ENCODE results near the gene TXLNG. TPM values are rescaled to one million over a fixed set of nuclear protein-coding genes. Genes with fewer than 3 reads are reported as not detected.
A peak's percentile ranks its signal among the peaks of the same experiment; 100 is the strongest.

The TXLNG gene
- total and polyA plus RNA-seq, 2 of the 13 experiments (the other 11 are each of a cell fraction or from before 2014, with no cell fraction given) = 13.1 to 15.5 TPM

DNA sequence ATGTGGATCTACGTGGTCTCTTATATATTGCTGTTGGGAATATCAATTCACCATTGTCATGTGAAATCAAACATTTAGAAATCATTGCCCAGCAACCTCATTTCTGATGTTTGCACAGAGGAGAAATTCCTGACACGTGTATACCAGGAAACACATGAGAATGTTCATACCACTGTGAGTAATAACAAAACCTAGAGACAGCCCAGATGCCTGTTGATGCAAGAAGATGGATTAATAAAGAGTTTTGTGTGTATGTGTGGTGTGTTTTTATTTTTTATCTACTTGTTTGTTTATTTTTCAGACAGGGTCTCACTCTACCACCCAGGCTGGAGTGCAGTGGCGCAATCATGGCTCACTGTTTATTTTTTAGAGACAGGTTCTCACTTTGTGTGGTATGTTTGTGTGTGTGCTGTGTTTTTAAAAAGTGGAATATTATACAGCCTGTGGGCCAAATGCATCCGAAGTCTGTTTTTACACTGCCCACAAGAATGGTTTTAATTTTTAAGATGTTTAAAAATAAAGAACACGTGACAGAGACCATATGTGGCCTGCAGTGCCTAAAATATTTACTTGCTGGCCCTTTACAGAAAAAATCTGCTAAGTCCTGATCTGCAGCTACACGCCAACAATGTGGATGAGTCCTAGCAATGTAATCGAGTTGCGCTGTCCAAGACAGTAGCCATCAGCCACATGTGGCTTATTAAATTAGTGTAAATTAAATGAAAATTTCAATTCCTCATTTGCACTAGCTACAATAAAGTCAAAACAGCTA lies 39.2 kb downstream of the TXLNG start:
- no peaks in the 10 kb centered on the region for H3K79me2 ChIP-seq (ENCODE audit: insufficient read depth, low read length)
- in situ Hi-C loops (cut with HindIII; ENCODE audit: extremely low pct_ligation_motif_present, low pct_unique_long_range_greater_than_20kb) = loop anchor here (10.0 kb wide), 1 partner anchor 219 kb away; no protein-coding TSS in a partner anchor
- CTCF ChIA-PET (ENCODE audit: low intra/inter-chr PET ratio, low total read pairs) = interaction anchor here (1.7 kb wide), 1 partner anchor 221 kb away, joined by 7 read pairs; no protein-coding TSS in a partner anchor
- no peaks in the 10 kb centered on the region for H3K9me3 ChIP-seq (ENCODE audit: low read length)
- POLR2A ChIA-PET = interaction anchor here (0.9 kb wide), 1 partner anchor 54 kb away, joined by 4 read pairs; no protein-coding TSS in a partner anchor
- WGBS (ENCODE audit: low lambda C conversion rate) = 84% methylated on average over 8 of the region's 8 CpGs
- H4K20me1 ChIP-seq (ENCODE audit: insufficient read depth, low read length) = no peaks in the 10 kb centered on the region
- peak; percentile 21 for FAIRE-seq
- H3K27me3 ChIP-seq (ENCODE audit: control insufficient read depth in 1 of 2, insufficient read depth in 2 of 2, low read length in 2 of 2) = no peaks in the 10 kb centered on the region
- no peak overlapping the region for H3K9ac ChIP-seq (ENCODE audit: insufficient read depth, low read depth, low read length)
- TSS peak; percentile 14 for BruUV-seq (replicated peaks)
- H3K4me2 ChIP-seq (ENCODE audit: low read depth, low read length) = no peak overlapping the region
- H3K4me3 ChIP-seq (replicated peaks in 1 of 3; ENCODE audit: insufficient read depth in 1 of 3, low read depth in 2 of 3, low read length in 3 of 3) = no peak overlapping the region
- ATAC-seq = no peak; the same call in 1 of the 3 replicates
- TF ChIP-seq NFE2 (CRISPR knock-in tag; IDR thresholded peaks at IDR 0.05) (no peak), CEBPB (IDR thresholded peaks at IDR 0.05; ENCODE audit: borderline replicate concordance, low read depth, low read length) (peak; percentile 7; the same call in 1 of the 2 replicates)
- peaks cover 20% of the 10 kb centered on the region for H3K4me1 ChIP-seq (ENCODE audit: insufficient read depth, low read length)
- peak overlapping the region; percentile 52 for H3K27ac ChIP-seq (ENCODE audit: extremely low read length, insufficient read depth, low read length)
- peaks cover 5 to 18% of the 10 kb centered on the region in 2 experiments; a peak in 4 of 5 replicates for H3K36me3 ChIP-seq (replicated peaks in 1 of 2; ENCODE audit: control insufficient read depth in 1 of 2, insufficient read depth in 2 of 2, low read length in 2 of 2)
- no peak overlapping the region for H2AFZ ChIP-seq (ENCODE audit: low read length)
- intact Hi-C loops (cut with micrococcal nuclease; ENCODE audit: unreplicated experiment) = loop anchor here (1.0 to 5.0 kb wide), 3 partner anchors 47 to 221 kb away; partner anchors contain the start of gene RBBP7
- DNase-seq (ENCODE audit: low spot score) = peak; percentile 25

DNA sequence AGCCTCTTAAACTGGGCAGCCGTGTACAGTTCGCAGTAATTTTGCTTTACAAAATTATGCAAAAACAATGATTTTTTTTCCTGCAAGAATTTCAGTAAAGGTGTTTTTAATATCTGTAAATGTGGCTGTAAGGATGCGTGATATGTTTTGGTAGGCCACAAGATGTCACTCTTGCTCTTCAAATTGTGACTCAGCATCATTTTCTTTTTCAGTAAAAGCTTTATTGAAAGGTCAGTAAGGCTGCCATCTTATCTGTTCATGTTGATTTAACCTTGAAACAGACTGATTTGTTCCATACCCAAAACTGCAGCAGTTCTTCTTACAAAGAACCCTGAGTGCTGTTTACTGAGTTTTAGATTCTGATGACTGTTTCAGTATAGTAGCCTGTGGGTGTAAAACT lies 39.9 kb downstream of the TXLNG start:
- DNase-seq (ENCODE audit: low spot score) (peak; percentile 78), FAIRE-seq (peak; percentile 92), ATAC-seq (peak; percentile 81)
- CTCF ChIA-PET (ENCODE audit: low intra/inter-chr PET ratio, low total read pairs) = interaction anchor here (0.9 to 1.7 kb wide), 2 partner anchors 11 to 220 kb away, joined by 5 to 7 read pairs; no protein-coding TSS in a partner anchor
- intact Hi-C loops (cut with micrococcal nuclease; ENCODE audit: unreplicated experiment) = loop anchor here (1.0 to 5.0 kb wide), 3 partner anchors 46 to 220 kb away; partner anchors contain the start of gene RBBP7
- H3K9me3 ChIP-seq (ENCODE audit: low read length) = no peaks in the 10 kb centered on the region
- POLR2A ChIA-PET = interaction anchor here (0.9 kb wide), 1 partner anchor 55 kb away, joined by 4 read pairs; no protein-coding TSS in a partner anchor
- peaks cover 5 to 18% of the 10 kb centered on the region in 2 experiments; a peak in 4 of 5 replicates for H3K36me3 ChIP-seq (replicated peaks in 1 of 2; ENCODE audit: control insufficient read depth in 1 of 2, insufficient read depth in 2 of 2, low read length in 2 of 2)
- no peak overlapping the region for H3K4me3 ChIP-seq (replicated peaks in 1 of 3; ENCODE audit: insufficient read depth in 1 of 3, low read depth in 2 of 3, low read length in 3 of 3)
- no peak overlapping the region for H2AFZ ChIP-seq (ENCODE audit: low read length)
- no peak overlapping the region for H3K4me2 ChIP-seq (ENCODE audit: low read depth, low read length)
- peaks cover 20% of the 10 kb centered on the region for H3K4me1 ChIP-seq (ENCODE audit: insufficient read depth, low read length)
- H3K27ac ChIP-seq (ENCODE audit: extremely low read length, insufficient read depth, low read length) = peak overlapping the region; percentile 52
- no peaks in the 10 kb centered on the region for H3K27me3 ChIP-seq (ENCODE audit: control insufficient read depth in 1 of 2, insufficient read depth in 2 of 2, low read length in 2 of 2)
- no peaks in the 10 kb centered on the region for H3K79me2 ChIP-seq (ENCODE audit: insufficient read depth, low read length)
- in situ Hi-C loops (cut with HindIII; ENCODE audit: extremely low pct_ligation_motif_present, low pct_unique_long_range_greater_than_20kb) = loop anchor here (10.0 kb wide), 1 partner anchor 219 kb away; no protein-coding TSS in a partner anchor
- no peaks in the 10 kb centered on the region for H4K20me1 ChIP-seq (ENCODE audit: insufficient read depth, low read length)
- BruUV-seq (replicated peaks) = no TSS peak
- H3K9ac ChIP-seq (ENCODE audit: insufficient read depth, low read depth, low read length) = no peak overlapping the region
- whole genome bisulfite sequencing (ENCODE audit: low lambda C conversion rate) = 7% methylated on average over 3 of the region's 3 CpGs
- peak; percentile 48; the same call in 1 of the 2 replicates for TF ChIP-seq KDM5A (IDR thresholded peaks at IDR 0.05; ENCODE audit: borderline replicate concordance, low read length)
- TF ChIP-seq TOPORS (CRISPR knock-in tag; IDR thresholded peaks at IDR 0.05) = no peak
- TF ChIP-seq, protein P1, sequence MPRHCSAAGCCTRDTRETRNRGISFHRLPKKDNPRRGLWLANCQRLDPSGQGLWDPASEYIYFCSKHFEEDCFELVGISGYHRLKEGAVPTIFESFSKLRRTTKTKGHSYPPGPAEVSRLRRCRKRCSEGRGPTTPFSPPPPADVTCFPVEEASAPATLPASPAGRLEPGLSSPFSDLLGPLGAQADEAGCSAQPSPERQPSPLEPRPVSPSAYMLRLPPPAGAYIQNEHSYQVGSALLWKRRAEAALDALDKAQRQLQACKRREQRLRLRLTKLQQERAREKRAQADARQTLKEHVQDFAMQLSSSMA (CRISPR knock-in tag; IDR thresholded peaks at IDR 0.05) = no peak
- 0 out of 2 replicates have a peak, but pooled peaks have one; percentile 27 for TF ChIP-seq NCOA2 (CRISPR knock-in tag; IDR thresholded peaks at IDR 0.05)
- no peak for TF ChIP-seq RFX5 (IDR thresholded peaks at IDR 0.05; ENCODE audit: low read depth, low read length)
- no peak for TF ChIP-seq TCF7L2 (IDR thresholded peaks at IDR 0.05; ENCODE audit: low read depth, low read length)
- TF ChIP-seq ZFP82 (CRISPR knock-in tag; IDR thresholded peaks at IDR 0.05; ENCODE audit: borderline replicate concordance) = no peak
- TF ChIP-seq, protein P2, sequence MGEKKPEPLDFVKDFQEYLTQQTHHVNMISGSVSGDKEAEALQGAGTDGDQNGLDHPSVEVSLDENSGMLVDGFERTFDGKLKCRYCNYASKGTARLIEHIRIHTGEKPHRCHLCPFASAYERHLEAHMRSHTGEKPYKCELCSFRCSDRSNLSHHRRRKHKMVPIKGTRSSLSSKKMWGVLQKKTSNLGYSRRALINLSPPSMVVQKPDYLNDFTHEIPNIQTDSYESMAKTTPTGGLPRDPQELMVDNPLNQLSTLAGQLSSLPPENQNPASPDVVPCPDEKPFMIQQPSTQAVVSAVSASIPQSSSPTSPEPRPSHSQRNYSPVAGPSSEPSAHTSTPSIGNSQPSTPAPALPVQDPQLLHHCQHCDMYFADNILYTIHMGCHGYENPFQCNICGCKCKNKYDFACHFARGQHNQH (CRISPR knock-in tag; IDR thresholded peaks at IDR 0.05) = no peak
- TF ChIP-seq MEF2D (CRISPR knock-in tag; IDR thresholded peaks at IDR 0.05) = no peak
- TF ChIP-seq YEATS4 (CRISPR knock-in tag; IDR thresholded peaks at IDR 0.05; ENCODE audit: borderline replicate concordance) = no peak
- TF ChIP-seq SMARCC2 (IDR thresholded peaks at IDR 0.05) = no peak
- TF ChIP-seq PAX8 (CRISPR knock-in tag; IDR thresholded peaks at IDR 0.05; ENCODE audit: borderline replicate concordance) = no peak
